ENCODE results near the gene ITPR3.

Gene ITPR3

DNA sequence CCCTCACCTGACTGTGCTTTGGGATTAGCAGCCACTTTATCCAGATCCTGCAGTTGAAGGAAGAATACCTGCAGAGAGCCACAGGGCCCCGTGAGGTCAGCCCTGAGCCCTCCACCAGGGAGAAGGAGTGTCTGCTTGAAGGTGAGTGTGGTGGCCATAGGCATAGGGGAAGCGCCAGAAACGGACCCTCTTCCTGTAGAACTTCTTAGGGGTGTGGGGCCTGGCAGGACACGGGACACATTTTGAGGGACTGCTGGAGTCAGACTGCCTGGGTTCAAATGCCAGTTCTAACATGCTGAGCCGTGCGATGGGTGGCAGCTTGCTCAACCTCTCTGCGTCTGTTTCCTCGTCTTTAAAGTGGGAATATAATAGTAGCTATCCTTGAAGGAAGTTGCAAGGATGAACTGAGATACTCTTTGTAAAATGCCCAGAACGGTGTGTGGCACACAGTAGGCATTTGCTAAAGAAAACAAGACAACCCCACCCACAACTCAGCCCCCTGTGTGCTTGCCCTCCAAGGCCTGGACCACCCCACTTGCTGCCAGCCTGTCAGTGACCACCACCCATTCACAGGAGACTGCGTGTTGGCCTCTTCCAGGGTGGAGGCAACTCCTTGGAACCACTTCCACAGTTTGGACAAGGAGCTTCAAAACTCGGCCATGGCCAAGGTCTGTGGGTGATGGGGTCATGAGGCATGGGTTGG lies 36.3 kb upstream of the ITPR3 start:
- TF ChIP-seq EP300 (IDR thresholded peaks at IDR 0.05; ENCODE audit: borderline replicate concordance) (no peak), YY1 (IDR thresholded peaks at IDR 0.05; ENCODE audit: low read depth) (no peak), CEBPB (IDR thresholded peaks at IDR 0.05) (no peak), FOXM1 (IDR thresholded peaks at IDR 0.05; ENCODE audit: borderline replicate concordance, low read depth) (no peak), TAF1 (IDR thresholded peaks at IDR 0.05; ENCODE audit: low read depth) (no peak), NFIC (IDR thresholded peaks at IDR 0.05) (no peak), EGR1 (IDR thresholded peaks at IDR 0.05) (no peak), CREB1 (IDR thresholded peaks at IDR 0.05; ENCODE audit: low read depth) (no peak)
- TF ChIP-seq, protein P1, sequence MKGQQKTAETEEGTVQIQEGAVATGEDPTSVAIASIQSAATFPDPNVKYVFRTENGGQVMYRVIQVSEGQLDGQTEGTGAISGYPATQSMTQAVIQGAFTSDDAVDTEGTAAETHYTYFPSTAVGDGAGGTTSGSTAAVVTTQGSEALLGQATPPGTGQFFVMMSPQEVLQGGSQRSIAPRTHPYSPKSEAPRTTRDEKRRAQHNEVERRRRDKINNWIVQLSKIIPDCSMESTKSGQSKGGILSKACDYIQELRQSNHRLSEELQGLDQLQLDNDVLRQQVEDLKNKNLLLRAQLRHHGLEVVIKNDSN (IDR thresholded peaks at IDR 0.05) = no peak
- TF ChIP-seq, protein P2, sequence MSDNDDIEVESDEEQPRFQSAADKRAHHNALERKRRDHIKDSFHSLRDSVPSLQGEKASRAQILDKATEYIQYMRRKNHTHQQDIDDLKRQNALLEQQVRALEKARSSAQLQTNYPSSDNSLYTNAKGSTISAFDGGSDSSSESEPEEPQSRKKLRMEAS (IDR thresholded peaks at IDR 0.05) = no peak

DNA sequence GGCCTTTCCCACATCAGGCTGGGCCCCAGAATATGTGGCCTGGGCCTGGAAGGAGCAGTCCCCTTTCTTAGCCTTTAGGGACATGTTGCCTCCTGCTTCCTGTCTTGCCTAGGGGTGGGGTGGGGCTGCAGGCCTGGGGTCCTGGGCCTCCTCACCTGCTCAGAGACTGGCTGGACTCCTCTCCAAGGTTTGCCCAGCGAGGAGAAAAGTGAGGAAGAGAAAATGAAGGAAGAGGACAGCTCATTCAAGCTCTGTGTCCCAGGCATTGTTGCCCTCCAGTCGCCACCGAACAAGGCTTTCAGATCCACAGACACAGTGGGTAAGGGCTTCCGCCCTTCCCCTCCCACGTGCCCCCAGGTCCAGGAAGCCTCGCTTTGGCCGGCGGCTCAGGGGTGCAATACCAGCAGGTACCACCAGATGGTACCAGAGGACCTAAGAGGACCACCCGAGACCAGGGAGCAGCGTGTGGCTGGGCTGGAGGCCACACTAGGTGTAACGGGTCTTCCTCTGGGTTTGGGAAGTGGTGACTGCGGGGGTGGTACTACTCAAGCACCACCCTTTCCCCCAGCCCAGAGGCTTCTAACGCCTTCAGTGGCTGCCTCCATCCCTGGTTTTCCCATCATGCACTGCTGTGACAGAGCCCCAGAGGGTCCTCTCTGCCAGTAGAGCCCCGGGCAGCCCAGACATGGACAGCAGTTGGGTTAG lies 35.6 kb upstream of the ITPR3 start:
- no peak for TF ChIP-seq NFIC (IDR thresholded peaks at IDR 0.05)
- peak; percentile 98 for TF ChIP-seq RAD21 (IDR thresholded peaks at IDR 0.05; ENCODE audit: low read depth)
- no peak for TF ChIP-seq EP300 (IDR thresholded peaks at IDR 0.05; ENCODE audit: borderline replicate concordance)
- TF ChIP-seq, protein P2 (IDR thresholded peaks at IDR 0.05) = peak; percentile 70
- TF ChIP-seq ZBTB7A (IDR thresholded peaks at IDR 0.05; ENCODE audit: low read depth) = peak; percentile 72; the same call in 1 of the 2 replicates
- TF ChIP-seq, protein P1 (IDR thresholded peaks at IDR 0.05) = peak; percentile 79

DNA sequence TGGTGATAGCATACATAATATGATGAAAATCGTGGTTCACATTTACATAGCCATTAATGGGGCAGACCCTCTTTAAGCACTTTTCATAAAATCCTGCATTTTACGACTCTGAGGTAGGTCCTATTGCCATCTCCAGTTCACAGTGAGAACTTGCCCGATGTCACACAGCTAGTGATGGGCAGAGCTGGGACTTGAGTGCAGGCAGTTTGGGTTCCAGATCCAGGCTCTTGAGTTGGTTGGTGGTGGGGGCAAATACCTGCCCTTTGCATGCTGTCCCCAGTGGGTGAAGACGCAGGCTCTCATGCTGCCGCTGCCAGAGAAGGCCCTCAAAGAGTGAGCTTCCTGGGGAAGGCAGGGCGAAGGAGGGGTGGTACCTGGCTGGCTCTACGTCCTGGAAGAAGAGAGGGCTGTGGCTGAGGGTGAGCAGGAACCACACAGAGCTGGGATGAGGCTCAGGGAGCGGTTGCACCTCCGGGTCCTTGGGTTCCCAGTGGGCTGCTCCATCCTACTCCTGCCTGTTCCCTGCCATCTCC lies 34.9 kb upstream of the ITPR3 start:
- TF ChIP-seq RAD21 (IDR thresholded peaks at IDR 0.05; ENCODE audit: low read depth) (no peak), EGR1 (IDR thresholded peaks at IDR 0.05) (no peak), TEAD4 (IDR thresholded peaks at IDR 0.05) (no peak), EP300 (IDR thresholded peaks at IDR 0.05; ENCODE audit: borderline replicate concordance) (no peak), FOXM1 (IDR thresholded peaks at IDR 0.05; ENCODE audit: borderline replicate concordance, low read depth) (no peak), TAF1 (IDR thresholded peaks at IDR 0.05; ENCODE audit: low read depth) (no peak), NFIC (IDR thresholded peaks at IDR 0.05) (no peak), TCF12 (IDR thresholded peaks at IDR 0.05; ENCODE audit: low read depth) (no peak)
- TF ChIP-seq, protein P2 (IDR thresholded peaks at IDR 0.05) = no peak
- TF ChIP-seq, protein P3, sequence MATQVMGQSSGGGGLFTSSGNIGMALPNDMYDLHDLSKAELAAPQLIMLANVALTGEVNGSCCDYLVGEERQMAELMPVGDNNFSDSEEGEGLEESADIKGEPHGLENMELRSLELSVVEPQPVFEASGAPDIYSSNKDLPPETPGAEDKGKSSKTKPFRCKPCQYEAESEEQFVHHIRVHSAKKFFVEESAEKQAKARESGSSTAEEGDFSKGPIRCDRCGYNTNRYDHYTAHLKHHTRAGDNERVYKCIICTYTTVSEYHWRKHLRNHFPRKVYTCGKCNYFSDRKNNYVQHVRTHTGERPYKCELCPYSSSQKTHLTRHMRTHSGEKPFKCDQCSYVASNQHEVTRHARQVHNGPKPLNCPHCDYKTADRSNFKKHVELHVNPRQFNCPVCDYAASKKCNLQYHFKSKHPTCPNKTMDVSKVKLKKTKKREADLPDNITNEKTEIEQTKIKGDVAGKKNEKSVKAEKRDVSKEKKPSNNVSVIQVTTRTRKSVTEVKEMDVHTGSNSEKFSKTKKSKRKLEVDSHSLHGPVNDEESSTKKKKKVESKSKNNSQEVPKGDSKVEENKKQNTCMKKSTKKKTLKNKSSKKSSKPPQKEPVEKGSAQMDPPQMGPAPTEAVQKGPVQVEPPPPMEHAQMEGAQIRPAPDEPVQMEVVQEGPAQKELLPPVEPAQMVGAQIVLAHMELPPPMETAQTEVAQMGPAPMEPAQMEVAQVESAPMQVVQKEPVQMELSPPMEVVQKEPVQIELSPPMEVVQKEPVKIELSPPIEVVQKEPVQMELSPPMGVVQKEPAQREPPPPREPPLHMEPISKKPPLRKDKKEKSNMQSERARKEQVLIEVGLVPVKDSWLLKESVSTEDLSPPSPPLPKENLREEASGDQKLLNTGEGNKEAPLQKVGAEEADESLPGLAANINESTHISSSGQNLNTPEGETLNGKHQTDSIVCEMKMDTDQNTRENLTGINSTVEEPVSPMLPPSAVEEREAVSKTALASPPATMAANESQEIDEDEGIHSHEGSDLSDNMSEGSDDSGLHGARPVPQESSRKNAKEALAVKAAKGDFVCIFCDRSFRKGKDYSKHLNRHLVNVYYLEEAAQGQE (IDR thresholded peaks at IDR 0.05; ENCODE audit: low read depth) = no peak

DNA sequence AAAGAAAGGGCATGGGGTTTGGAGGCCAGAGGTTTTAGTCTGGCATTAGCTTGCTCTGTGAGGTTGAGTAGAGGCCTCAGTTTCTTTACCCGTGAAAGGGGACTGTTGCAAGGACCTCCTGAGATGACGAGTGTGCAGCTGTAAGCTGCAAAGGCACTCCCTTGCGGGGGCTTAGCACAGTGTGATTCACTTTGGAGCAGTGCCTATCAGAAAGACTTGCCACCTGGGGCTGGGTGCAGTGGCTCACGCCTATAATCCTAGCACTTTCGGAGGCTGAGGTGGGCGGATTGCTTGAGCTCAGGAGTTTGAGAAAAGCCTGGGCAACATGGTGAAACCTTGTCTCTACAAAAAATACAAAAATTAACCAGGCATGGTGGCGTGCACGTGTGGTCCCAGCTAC lies 33.6 kb upstream of the ITPR3 start:
- TF ChIP-seq RAD21 (IDR thresholded peaks at IDR 0.05; ENCODE audit: low read depth) (no peak), YY1 (IDR thresholded peaks at IDR 0.05; ENCODE audit: low read depth) (no peak), TEAD4 (IDR thresholded peaks at IDR 0.05) (no peak), ZBTB7A (IDR thresholded peaks at IDR 0.05; ENCODE audit: low read depth) (no peak), CREB1 (IDR thresholded peaks at IDR 0.05; ENCODE audit: low read depth) (no peak), FOXM1 (IDR thresholded peaks at IDR 0.05; ENCODE audit: borderline replicate concordance, low read depth) (no peak), EGR1 (IDR thresholded peaks at IDR 0.05) (no peak)
- TF ChIP-seq, protein P3 (IDR thresholded peaks at IDR 0.05; ENCODE audit: low read depth) = no peak
- TF ChIP-seq, protein P2 (IDR thresholded peaks at IDR 0.05) = no peak

DNA sequence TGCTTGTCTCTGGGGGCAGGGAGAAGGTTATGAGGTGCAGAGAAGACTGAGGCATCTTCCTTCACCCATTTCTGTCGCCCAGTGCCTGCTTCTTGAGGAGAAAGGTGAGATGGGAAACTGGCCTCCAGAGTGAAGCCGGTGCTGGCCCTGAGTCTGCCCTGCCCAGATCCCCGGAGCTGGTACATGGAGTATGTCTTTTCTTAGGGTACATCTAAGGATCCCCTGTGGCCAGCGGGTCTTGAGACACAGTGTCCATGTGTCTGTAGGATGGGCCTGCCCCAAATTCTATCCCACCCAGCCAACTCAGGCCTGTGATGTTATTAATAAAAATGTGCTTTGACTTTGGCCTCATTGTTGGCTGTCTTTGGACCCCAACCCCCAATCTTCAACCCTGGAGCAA lies 32.2 kb upstream of the ITPR3 start:
- TF ChIP-seq ZBTB7A (IDR thresholded peaks at IDR 0.05; ENCODE audit: low read depth) (no peak), TCF12 (IDR thresholded peaks at IDR 0.05; ENCODE audit: low read depth) (no peak), CREB1 (IDR thresholded peaks at IDR 0.05; ENCODE audit: low read depth) (no peak), RAD21 (IDR thresholded peaks at IDR 0.05; ENCODE audit: low read depth) (no peak), CEBPB (IDR thresholded peaks at IDR 0.05) (no peak), TAF1 (IDR thresholded peaks at IDR 0.05; ENCODE audit: low read depth) (no peak), EGR1 (IDR thresholded peaks at IDR 0.05) (no peak), EP300 (IDR thresholded peaks at IDR 0.05; ENCODE audit: borderline replicate concordance) (no peak), YY1 (IDR thresholded peaks at IDR 0.05; ENCODE audit: low read depth) (no peak), NFIC (IDR thresholded peaks at IDR 0.05) (no peak), FOXM1 (IDR thresholded peaks at IDR 0.05; ENCODE audit: borderline replicate concordance, low read depth) (no peak), TEAD4 (IDR thresholded peaks at IDR 0.05) (no peak)
- TF ChIP-seq, protein P1 (IDR thresholded peaks at IDR 0.05) = no peak
- TF ChIP-seq, protein P2 (IDR thresholded peaks at IDR 0.05) = no peak
- TF ChIP-seq, protein P3 (IDR thresholded peaks at IDR 0.05; ENCODE audit: low read depth) = no peak

All from Ishikawa (cell line).